22Rv1 (cell line): ENCODE results near the gene STK10.

ENCODE experiments used
- ZFX ChIP-seq: fragments of 450-650 bp; IDR thresholded peaks from 2 replicates; pipeline ENCODE4 v1.6.1; 2017; ENCODE audit warnings: antibody characterized with exemption, borderline replicate concordance
- TF ChIP-seq, protein P1 (sequence below): fragments of 450-650 bp; IDR thresholded peaks from 2 replicates; pipeline ENCODE4 v1.5.1; 2017; ENCODE audit warnings: mild to moderate bottlenecking

DNA sequence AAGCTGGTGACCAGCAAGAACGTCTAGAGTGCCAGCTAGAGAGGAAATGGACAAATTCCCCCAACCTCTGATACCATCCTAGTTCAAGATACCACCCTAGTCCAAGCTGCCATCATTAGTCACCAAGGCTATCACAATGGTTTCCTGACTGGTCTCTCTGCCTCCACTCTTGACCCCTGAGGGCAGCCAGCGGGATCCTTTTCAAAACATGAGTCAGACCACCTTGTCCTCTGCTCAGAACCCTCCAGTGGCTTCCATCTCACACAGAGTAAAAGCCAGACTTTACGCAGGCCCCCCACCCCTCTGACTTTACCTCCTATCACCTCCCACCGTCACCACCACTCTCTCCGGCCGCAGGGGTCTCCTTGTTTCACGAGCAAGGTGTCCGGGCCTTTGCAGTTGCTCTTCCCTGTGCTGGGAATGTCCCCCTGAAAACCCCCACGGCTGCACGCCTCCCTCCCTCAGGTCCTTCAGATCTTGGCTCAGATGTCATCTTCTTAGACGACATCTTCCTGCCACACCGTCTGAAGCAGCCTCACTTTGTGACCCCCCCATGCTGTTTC lies 139.4 kb downstream of the STK10 start:
- TF ChIP-seq, protein P1, sequence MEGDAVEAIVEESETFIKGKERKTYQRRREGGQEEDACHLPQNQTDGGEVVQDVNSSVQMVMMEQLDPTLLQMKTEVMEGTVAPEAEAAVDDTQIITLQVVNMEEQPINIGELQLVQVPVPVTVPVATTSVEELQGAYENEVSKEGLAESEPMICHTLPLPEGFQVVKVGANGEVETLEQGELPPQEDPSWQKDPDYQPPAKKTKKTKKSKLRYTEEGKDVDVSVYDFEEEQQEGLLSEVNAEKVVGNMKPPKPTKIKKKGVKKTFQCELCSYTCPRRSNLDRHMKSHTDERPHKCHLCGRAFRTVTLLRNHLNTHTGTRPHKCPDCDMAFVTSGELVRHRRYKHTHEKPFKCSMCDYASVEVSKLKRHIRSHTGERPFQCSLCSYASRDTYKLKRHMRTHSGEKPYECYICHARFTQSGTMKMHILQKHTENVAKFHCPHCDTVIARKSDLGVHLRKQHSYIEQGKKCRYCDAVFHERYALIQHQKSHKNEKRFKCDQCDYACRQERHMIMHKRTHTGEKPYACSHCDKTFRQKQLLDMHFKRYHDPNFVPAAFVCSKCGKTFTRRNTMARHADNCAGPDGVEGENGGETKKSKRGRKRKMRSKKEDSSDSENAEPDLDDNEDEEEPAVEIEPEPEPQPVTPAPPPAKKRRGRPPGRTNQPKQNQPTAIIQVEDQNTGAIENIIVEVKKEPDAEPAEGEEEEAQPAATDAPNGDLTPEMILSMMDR = no peak
- no peak for TF ChIP-seq ZFX
